Measurements from ENCODE around the gene CCSER1. TPM values are rescaled to one million over a fixed set of nuclear protein-coding genes. Genes with fewer than 3 reads are reported as not detected.

The CCSER1 gene
- total and polyA plus RNA-seq, 2 donors (not counting 1 experiment from before 2014, with no cell fraction given), result 10.7 to 39.5 TPM

DNA sequence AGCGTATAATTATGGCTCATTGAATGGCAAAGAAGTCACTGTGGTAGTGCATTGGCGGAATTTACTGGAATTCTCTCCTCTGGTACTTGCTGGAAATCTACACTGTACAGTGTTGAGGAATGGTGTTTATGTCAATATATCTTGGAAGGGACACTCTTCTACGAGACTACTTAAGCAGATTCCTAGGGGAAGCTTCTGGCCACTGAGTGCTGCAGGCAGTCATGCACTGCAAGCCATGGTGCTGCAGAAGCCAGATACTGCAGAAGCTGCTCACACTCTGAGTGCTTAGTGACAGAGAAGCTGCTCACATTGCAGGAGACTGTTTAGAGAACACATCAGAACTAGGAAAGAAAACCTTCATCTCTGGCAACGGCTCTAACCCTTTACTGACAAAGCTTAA, 725.0 kb downstream of the CCSER1 start:
- TF ChIP-seq, protein P1, sequence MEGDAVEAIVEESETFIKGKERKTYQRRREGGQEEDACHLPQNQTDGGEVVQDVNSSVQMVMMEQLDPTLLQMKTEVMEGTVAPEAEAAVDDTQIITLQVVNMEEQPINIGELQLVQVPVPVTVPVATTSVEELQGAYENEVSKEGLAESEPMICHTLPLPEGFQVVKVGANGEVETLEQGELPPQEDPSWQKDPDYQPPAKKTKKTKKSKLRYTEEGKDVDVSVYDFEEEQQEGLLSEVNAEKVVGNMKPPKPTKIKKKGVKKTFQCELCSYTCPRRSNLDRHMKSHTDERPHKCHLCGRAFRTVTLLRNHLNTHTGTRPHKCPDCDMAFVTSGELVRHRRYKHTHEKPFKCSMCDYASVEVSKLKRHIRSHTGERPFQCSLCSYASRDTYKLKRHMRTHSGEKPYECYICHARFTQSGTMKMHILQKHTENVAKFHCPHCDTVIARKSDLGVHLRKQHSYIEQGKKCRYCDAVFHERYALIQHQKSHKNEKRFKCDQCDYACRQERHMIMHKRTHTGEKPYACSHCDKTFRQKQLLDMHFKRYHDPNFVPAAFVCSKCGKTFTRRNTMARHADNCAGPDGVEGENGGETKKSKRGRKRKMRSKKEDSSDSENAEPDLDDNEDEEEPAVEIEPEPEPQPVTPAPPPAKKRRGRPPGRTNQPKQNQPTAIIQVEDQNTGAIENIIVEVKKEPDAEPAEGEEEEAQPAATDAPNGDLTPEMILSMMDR (IDR thresholded peaks at IDR 0.05), result no peak
- TF ChIP-seq EZH2 (IDR thresholded peaks at IDR 0.05; ENCODE audit: borderline replicate concordance, insufficient read depth, low read depth, low read length, poor library complexity, severe bottlenecking), result no peak
- Mint-ChIP-seq H3K4me1 (no peaks in the 10 kb centered on the region), H3K9me3 (ENCODE audit: insufficient read depth) (no peaks in the 10 kb centered on the region), H3K4me3 (no peak overlapping the region), H3K27ac (no peak overlapping the region), H3K27me3 (no peaks in the 10 kb centered on the region)
- H2AFZ ChIP-seq (ENCODE audit: insufficient read depth, low read depth, low read length, poor library complexity, severe bottlenecking), result no peak overlapping the region
- POLR2A ChIA-PET, result no interaction called here
- CTCF ChIA-PET, result interaction anchor here (0.8 kb wide), 1 partner anchor 44 kb away, joined by 3 read pairs; no protein-coding TSS in a partner anchor
- intact Hi-C loops (cut with micrococcal nuclease), result no loop called here
- DNase-seq (no peak), ATAC-seq (ENCODE audit: low read depth) (no peak)
- 100% methylated on average over 1 of the region's 4 CpGs for WGBS (ENCODE audit: insufficient coverage)
- H3K27ac ChIP-seq (ENCODE audit: low read length in 2 of 2), result no peak overlapping the region
- H3K27me3 ChIP-seq (replicated peaks in 1 of 4; ENCODE audit: control extremely low read depth in 1 of 4, control insufficient read depth in 3 of 4, insufficient read depth in 4 of 4, low read length in 3 of 4), result no peaks in the 10 kb centered on the region
- H3K4me2 ChIP-seq (replicated peaks; ENCODE audit: low read depth, low read length, poor library complexity, severe bottlenecking), result no peak overlapping the region
- H3K36me3 ChIP-seq (replicated peaks in 1 of 2; ENCODE audit: control extremely low read depth in 1 of 2, control insufficient read depth in 1 of 2, extremely low read depth in 1 of 2, insufficient read depth in 2 of 2, low read length in 1 of 2), result no peaks in the 10 kb centered on the region
- H3K9ac ChIP-seq (ENCODE audit: low read length), result no peak overlapping the region
- no peaks in the 10 kb centered on the region for H3K4me1 ChIP-seq (ENCODE audit: control insufficient read depth in 2 of 2, insufficient read depth in 2 of 2, low read length in 2 of 2)
- no peaks in the 10 kb centered on the region for H3K79me2 ChIP-seq (ENCODE audit: control insufficient read depth, insufficient read depth, low read length)
- H3K4me3 ChIP-seq (ENCODE audit: control extremely low read depth in 1 of 5, extremely low read depth in 1 of 5, insufficient read depth in 1 of 5, low read depth in 2 of 5, low read length in 4 of 5), result no peak overlapping the region
- no peaks in the 10 kb centered on the region for H4K20me1 ChIP-seq (ENCODE audit: control insufficient read depth, insufficient read depth, low read length, poor library complexity, severe bottlenecking)
- no peaks in the 10 kb centered on the region for H3K9me3 ChIP-seq (ENCODE audit: control extremely low read depth in 1 of 3, control insufficient read depth in 2 of 3, insufficient read depth in 1 of 3, low read length in 2 of 3)

DNA sequence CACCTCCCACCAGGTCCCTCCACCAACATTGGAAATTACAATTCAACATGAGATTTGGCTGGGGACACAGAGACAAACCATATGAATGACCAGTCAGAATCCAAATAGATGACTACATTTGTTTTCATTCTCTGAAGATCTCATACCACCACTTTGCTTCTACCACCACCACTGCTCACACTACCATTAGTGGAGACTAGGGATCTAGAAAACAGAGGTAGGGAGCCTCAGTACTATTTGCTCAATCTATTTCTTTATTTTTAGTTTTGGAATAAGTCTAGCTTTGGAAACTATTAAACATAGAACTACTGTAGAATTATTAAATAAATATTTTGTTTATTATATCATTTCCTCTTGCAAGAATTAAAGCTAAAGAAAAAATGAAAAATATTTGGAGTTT, 727.9 kb downstream of the CCSER1 start:
- no peak overlapping the region for H3K4me2 ChIP-seq (replicated peaks; ENCODE audit: low read depth, low read length, poor library complexity, severe bottlenecking)
- DNase-seq, result no peak
- H3K27me3 ChIP-seq (replicated peaks in 1 of 4; ENCODE audit: control extremely low read depth in 1 of 4, control insufficient read depth in 3 of 4, insufficient read depth in 4 of 4, low read length in 3 of 4), result no peaks in the 10 kb centered on the region
- no peak for ATAC-seq (ENCODE audit: low read depth)
- H3K27me3 Mint-ChIP-seq, result no peaks in the 10 kb centered on the region
- TF ChIP-seq, protein P1 (IDR thresholded peaks at IDR 0.05), result no peak
- TF ChIP-seq EZH2 (IDR thresholded peaks at IDR 0.05; ENCODE audit: borderline replicate concordance, insufficient read depth, low read depth, low read length, poor library complexity, severe bottlenecking), result no peak
- H3K27ac Mint-ChIP-seq, result no peak overlapping the region
- H3K9ac ChIP-seq (ENCODE audit: low read length), result no peak overlapping the region
- H3K9me3 Mint-ChIP-seq (ENCODE audit: insufficient read depth), result no peaks in the 10 kb centered on the region
- no peak overlapping the region for H3K4me3 Mint-ChIP-seq
- ChIA-PET POLR2A (no interaction called here), CTCF (no interaction called here)
- H3K27ac ChIP-seq (ENCODE audit: low read length in 2 of 2), result no peak overlapping the region
- H3K4me3 ChIP-seq (ENCODE audit: control extremely low read depth in 1 of 5, extremely low read depth in 1 of 5, insufficient read depth in 1 of 5, low read depth in 2 of 5, low read length in 4 of 5), result no peak overlapping the region
- no peaks in the 10 kb centered on the region for H4K20me1 ChIP-seq (ENCODE audit: control insufficient read depth, insufficient read depth, low read length, poor library complexity, severe bottlenecking)
- intact Hi-C loops (cut with micrococcal nuclease), result no loop called here
- H3K36me3 ChIP-seq (replicated peaks in 1 of 2; ENCODE audit: control extremely low read depth in 1 of 2, control insufficient read depth in 1 of 2, extremely low read depth in 1 of 2, insufficient read depth in 2 of 2, low read length in 1 of 2), result no peaks in the 10 kb centered on the region
- H2AFZ ChIP-seq (ENCODE audit: insufficient read depth, low read depth, low read length, poor library complexity, severe bottlenecking), result no peak overlapping the region
- no peaks in the 10 kb centered on the region for H3K79me2 ChIP-seq (ENCODE audit: control insufficient read depth, insufficient read depth, low read length)
- no peaks in the 10 kb centered on the region for H3K4me1 ChIP-seq (ENCODE audit: control insufficient read depth in 2 of 2, insufficient read depth in 2 of 2, low read length in 2 of 2)
- H3K9me3 ChIP-seq (ENCODE audit: control extremely low read depth in 1 of 3, control insufficient read depth in 2 of 3, insufficient read depth in 1 of 3, low read length in 2 of 3), result no peaks in the 10 kb centered on the region
- H3K4me1 Mint-ChIP-seq, result no peaks in the 10 kb centered on the region

Measured in B cell (primary cell).